Caco-2 (cell line): ENCODE results near the gene HECTD1. TPM values are rescaled to one million over a fixed set of nuclear protein-coding genes. Genes with fewer than 3 reads are reported as not detected.
"Not testable (repeated sequence)": the region's sequence is repeated elsewhere in the genome, so short reads cannot be mapped to it uniquely, and the experiment has no call there.

Experiments
- BruUV-seq: library from RNA; stranded (reverse); fragments of 400-500 nt; replicated peaks from 2 replicates; lab custom pipeline; 2021; lab: Mats Ljungman, UMichigan
- CTCF ChIA-PET: fragments of 300-600 bp; sonication (Branson Sonifier 250); formaldehyde crosslinking; loops from one replicate; lab custom pipeline; 2022; ENCODE audit warnings: antibody characterized with exemption; lab: Charles Lee
- POLR2A ChIA-PET: fragments of 300-600 bp; sonication (Branson Sonifier 250); formaldehyde crosslinking; loops from one replicate; lab custom pipeline; 2022; ENCODE audit warnings: antibody characterized with exemption; lab: Charles Lee
- DNase-seq, 2 experiments: peaks; one replicate each; pipeline versions ENCODE4 v3.0.0 to v3.0.0-alpha.2; 2020 to 2022
- H3K27me3 ChIP-seq: replicated peaks from 2 replicates; pipeline ENCODE4 v1.6.0; 2011; ENCODE audit warnings: low read length; ENCODE audit not compliant: control insufficient read depth, insufficient read depth
- H3K36me3 ChIP-seq: 2 replicates; pipeline ENCODE4 v1.5.1; 2011; ENCODE audit warnings: low read length; ENCODE audit not compliant: control insufficient read depth, insufficient read depth
- H3K4me1 ChIP-seq: fragments of 250-450 bp; sonication (Bioruptor Pico); 2 replicates; pipeline ENCODE4 v1.5.1; 2020; ENCODE audit warnings: mild to moderate bottlenecking
- H3K4me3 ChIP-seq: 2 replicates; pipeline ENCODE4 v1.5.1; 2011; ENCODE audit warnings: low read depth, mild to moderate bottlenecking, control low read depth, low read length
- H3K9me3 ChIP-seq: fragments of 250-450 bp; sonication (Bioruptor Pico); 2 replicates; pipeline ENCODE4 v1.5.1; 2020; ENCODE audit warnings: mild to moderate bottlenecking, moderate library complexity
- H3K27ac Mint-ChIP-seq: one replicate; pipeline ENCODE4 v1.8.0; 2022; ENCODE audit warnings: mixed read lengths; ENCODE audit not compliant: unreplicated experiment
- H3K27me3 Mint-ChIP-seq: one replicate; pipeline ENCODE4 v1.8.0; 2022; ENCODE audit warnings: mixed read lengths; ENCODE audit not compliant: insufficient read depth, unreplicated experiment
- H3K36me3 Mint-ChIP-seq: one replicate; pipeline ENCODE4 v1.8.0; 2022; ENCODE audit warnings: mild to moderate bottlenecking, mixed read lengths; ENCODE audit not compliant: insufficient read depth, unreplicated experiment
- H3K4me1 Mint-ChIP-seq: one replicate; pipeline ENCODE4 v1.8.0; 2022; ENCODE audit warnings: low read depth, mixed read lengths; ENCODE audit not compliant: unreplicated experiment
- H3K4me3 Mint-ChIP-seq: one replicate; pipeline ENCODE4 v1.8.0; 2022; ENCODE audit warnings: mild to moderate bottlenecking, moderate library complexity, mixed read lengths; ENCODE audit not compliant: unreplicated experiment
- H3K9me3 Mint-ChIP-seq: one replicate; pipeline ENCODE4 v1.8.0; 2022; ENCODE audit warnings: mixed read lengths; ENCODE audit not compliant: unreplicated experiment
- CTCF ChIP-seq, 2 experiments: fragments of 200-600 bp in 1 of 2; IDR thresholded peaks; 1 replicate in 1 of 2; 2 replicates in 1 of 2; pipeline versions ENCODE4 v1.5.1 to v1.8.0; 2011 to 2022; ENCODE audit warnings: antibody characterized with exemption in 1 of 2, control low read depth in 1 of 2, inconsistent platforms in 1 of 2, low read depth in 1 of 2, low read length in 1 of 2, mild to moderate bottlenecking in 1 of 2, moderate library complexity in 1 of 2; ENCODE audit not compliant: insufficient read depth in 1 of 2, severe bottlenecking in 1 of 2, unreplicated experiment in 1 of 2
- intact Hi-C: fragments of 100-400 bp; cut with micrococcal nuclease; formaldehyde crosslinking; loops from one replicate; pipeline ENCODE4 v1.10.0; 2022; ENCODE audit not compliant: unreplicated experiment
- total RNA-seq: library from RNA; stranded (reverse); gene quantifications from 2 replicates; pipeline ENCODE4 v1.2.3, GENCODE V29; 2022

HECTD1 gene
- total RNA-seq, 1 experiment from 2014 or later, result 146 TPM

- H3K9me3 Mint-ChIP-seq, result no peaks in the 10 kb centered on the region
These were observed 100.8 kb downstream of the HECTD1 start for GRCh38 chr14:31106768-31107167.

GRCh38 chr14:31097081-31097480 is 110.5 kb downstream of the HECTD1 start:
- CTCF ChIA-PET, result no interaction called here
- H3K4me3 Mint-ChIP-seq, result no peak overlapping the region
- BruUV-seq, result no TSS peak
- peaks cover 56% of the 10 kb centered on the region for H3K36me3 Mint-ChIP-seq
- no peaks in the 10 kb centered on the region for H3K9me3 ChIP-seq
- POLR2A ChIA-PET, result no interaction called here
- H3K9me3 Mint-ChIP-seq, result no peaks in the 10 kb centered on the region
- H3K4me3 ChIP-seq, result no peak overlapping the region
- intact Hi-C loops, result no loop called here
- H3K27ac Mint-ChIP-seq, result no peak overlapping the region
- H3K27me3 ChIP-seq, result no peaks in the 10 kb centered on the region
- no peaks in the 10 kb centered on the region; the same call in 1 of the 2 replicates for H3K36me3 ChIP-seq
- H3K27me3 Mint-ChIP-seq, result no peaks in the 10 kb centered on the region
- no peaks in the 10 kb centered on the region for H3K4me1 ChIP-seq
- TF ChIP-seq CTCF (IDR thresholded peaks at IDR 0.05; ENCODE audit: insufficient read depth in 1 of 2, low read depth in 1 of 2, low read length in 1 of 2, severe bottlenecking in 1 of 2, unreplicated experiment in 1 of 2), result no peak
- DNase-seq, result no peak
- H3K4me1 Mint-ChIP-seq, result peaks cover 15% of the 10 kb centered on the region

More at GRCh38 chr14:31106768-31107167, 100.8 kb downstream of the HECTD1 start:
- Mint-ChIP-seq H3K27me3 (no peaks in the 10 kb centered on the region), H3K4me3 (no peak overlapping the region), H3K4me1 (no peaks in the 10 kb centered on the region), H3K27ac (no peak overlapping the region), H3K36me3 (peaks cover 58% of the 10 kb centered on the region)
- Histone ChIP-seq H3K36me3 (no peaks in the 10 kb centered on the region; the same call in none of the 2 replicates), H3K27me3 (no peaks in the 10 kb centered on the region), H3K4me3 (no peak overlapping the region), H3K4me1 (no peaks in the 10 kb centered on the region), H3K9me3 (no peaks in the 10 kb centered on the region)
- POLR2A ChIA-PET, result no interaction called here
- CTCF ChIA-PET, result no interaction called here
- BruUV-seq, result TSS peak; percentile 81
- intact Hi-C loops, result no loop called here
- DNase-seq, result no peak
- TF ChIP-seq CTCF (IDR thresholded peaks at IDR 0.05; ENCODE audit: insufficient read depth in 1 of 2, low read depth in 1 of 2, low read length in 1 of 2, severe bottlenecking in 1 of 2, unreplicated experiment in 1 of 2), result no peak

- Mint-ChIP-seq H3K4me3 (no peak overlapping the region), H3K4me1 (peaks cover 22% of the 10 kb centered on the region), H3K36me3 (peaks cover 48% of the 10 kb centered on the region), H3K27ac (no peak overlapping the region), H3K9me3 (no peaks in the 10 kb centered on the region), H3K27me3 (no peaks in the 10 kb centered on the region)
- ChIA-PET POLR2A (no interaction called here), CTCF (no interaction called here)
- H3K4me3 ChIP-seq, result no peak overlapping the region
- H3K9me3 ChIP-seq, result no peaks in the 10 kb centered on the region
- H3K27me3 ChIP-seq, result no peaks in the 10 kb centered on the region
- no peaks in the 10 kb centered on the region; the same call in 1 of the 2 replicates for H3K36me3 ChIP-seq
- DNase-seq, result no peak
- intact Hi-C loops, result no loop called here
- no TSS peak for BruUV-seq
- TF ChIP-seq CTCF (IDR thresholded peaks at IDR 0.05; ENCODE audit: insufficient read depth in 1 of 2, low read depth in 1 of 2, low read length in 1 of 2, severe bottlenecking in 1 of 2, unreplicated experiment in 1 of 2), result no peak
- H3K4me1 ChIP-seq, result peaks cover 7% of the 10 kb centered on the region; the same call in 1 of the 2 replicates
These were observed 111.3 kb downstream of the HECTD1 start for GRCh38 chr14:31096255-31096654.

- H3K27ac Mint-ChIP-seq, intact Hi-C loops, DNase-seq, H3K4me3 Mint-ChIP-seq, H3K4me3 ChIP-seq, H3K36me3 ChIP-seq, H3K9me3 ChIP-seq, POLR2A ChIA-PET, H3K27me3 Mint-ChIP-seq, BruUV-seq, H3K27me3 ChIP-seq, CTCF ChIA-PET, H3K9me3 Mint-ChIP-seq: not testable (repeated sequence)
- peaks cover 43% of the 10 kb centered on the region for H3K36me3 Mint-ChIP-seq
- peaks cover 26% of the 10 kb centered on the region for H3K4me1 Mint-ChIP-seq
- H3K4me1 ChIP-seq, result peaks cover 12% of the 10 kb centered on the region; the same call in 1 of the 2 replicates
These were observed 111.8 kb downstream of the HECTD1 start for GRCh38 chr14:31095817-31096216.
